ENCODE data around the gene ZNF232.

DNA sequence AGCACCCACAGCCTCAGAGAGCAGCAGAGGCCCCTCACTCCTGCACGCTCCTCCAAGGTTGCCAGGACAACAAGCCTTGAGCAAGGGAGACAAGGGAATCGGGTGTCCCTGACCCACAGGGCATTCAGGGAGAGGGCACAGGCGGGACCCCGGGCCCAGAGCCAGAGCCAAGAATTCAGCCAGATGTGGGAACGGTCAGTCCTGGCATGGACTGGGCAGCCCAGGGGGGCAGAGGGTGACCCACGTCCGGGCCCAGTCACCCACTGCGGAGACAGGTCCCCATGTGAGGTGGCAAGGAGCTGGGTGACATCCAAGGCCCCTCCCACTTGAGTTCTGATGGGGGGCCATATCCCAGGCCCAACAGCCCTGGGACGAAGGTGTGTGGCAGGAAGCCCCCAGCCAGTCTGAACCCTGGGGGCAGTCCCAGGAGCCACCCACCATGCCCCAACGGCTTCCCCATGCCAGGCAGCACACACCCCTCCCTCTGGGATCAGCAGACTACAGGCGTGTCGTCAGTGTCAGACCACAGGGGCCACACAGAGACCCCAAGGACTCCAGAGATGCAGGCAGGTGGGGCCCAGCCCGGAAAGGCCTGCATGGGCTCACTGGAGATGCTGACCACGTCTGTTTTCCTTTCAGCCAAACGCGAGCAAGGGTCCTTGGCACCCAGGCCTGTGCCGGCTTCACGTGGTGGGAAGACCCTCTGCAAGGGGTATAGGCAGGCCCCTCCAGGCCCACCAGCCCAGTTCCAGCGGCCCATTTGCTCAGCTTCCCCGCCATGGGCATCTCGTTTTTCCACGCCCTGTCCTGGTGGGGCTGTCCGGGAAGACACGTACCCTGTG is 27.2 kb upstream of the ZNF232 start:
- TF ChIP-seq, protein P1, sequence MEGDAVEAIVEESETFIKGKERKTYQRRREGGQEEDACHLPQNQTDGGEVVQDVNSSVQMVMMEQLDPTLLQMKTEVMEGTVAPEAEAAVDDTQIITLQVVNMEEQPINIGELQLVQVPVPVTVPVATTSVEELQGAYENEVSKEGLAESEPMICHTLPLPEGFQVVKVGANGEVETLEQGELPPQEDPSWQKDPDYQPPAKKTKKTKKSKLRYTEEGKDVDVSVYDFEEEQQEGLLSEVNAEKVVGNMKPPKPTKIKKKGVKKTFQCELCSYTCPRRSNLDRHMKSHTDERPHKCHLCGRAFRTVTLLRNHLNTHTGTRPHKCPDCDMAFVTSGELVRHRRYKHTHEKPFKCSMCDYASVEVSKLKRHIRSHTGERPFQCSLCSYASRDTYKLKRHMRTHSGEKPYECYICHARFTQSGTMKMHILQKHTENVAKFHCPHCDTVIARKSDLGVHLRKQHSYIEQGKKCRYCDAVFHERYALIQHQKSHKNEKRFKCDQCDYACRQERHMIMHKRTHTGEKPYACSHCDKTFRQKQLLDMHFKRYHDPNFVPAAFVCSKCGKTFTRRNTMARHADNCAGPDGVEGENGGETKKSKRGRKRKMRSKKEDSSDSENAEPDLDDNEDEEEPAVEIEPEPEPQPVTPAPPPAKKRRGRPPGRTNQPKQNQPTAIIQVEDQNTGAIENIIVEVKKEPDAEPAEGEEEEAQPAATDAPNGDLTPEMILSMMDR (CRISPR knock-in tag; IDR thresholded peaks at IDR 0.05), result no peak
- no peak for TF ChIP-seq PCBP1 (IDR thresholded peaks at IDR 0.05; ENCODE audit: borderline replicate concordance, low read depth, low read length)
- TF ChIP-seq, protein P2, sequence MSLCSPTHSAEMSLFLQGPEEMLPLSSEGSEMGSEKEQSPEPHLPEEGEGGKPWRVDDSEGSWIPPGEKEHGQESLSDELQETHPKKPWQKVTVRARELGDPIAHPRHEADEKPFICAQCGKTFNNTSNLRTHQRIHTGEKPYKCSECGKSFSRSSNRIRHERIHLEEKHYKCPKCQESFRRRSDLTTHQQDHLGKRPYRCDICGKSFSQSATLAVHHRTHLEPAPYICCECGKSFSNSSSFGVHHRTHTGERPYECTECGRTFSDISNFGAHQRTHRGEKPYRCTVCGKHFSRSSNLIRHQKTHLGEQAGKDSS (CRISPR knock-in tag; IDR thresholded peaks at IDR 0.05; ENCODE audit: borderline replicate concordance, low read depth), result no peak
- no peak for TF ChIP-seq FOXP1 (IDR thresholded peaks at IDR 0.05)
- no peak for TF ChIP-seq FOXP1 (CRISPR knock-in tag; IDR thresholded peaks at IDR 0.05)
- TF ChIP-seq EP300 (IDR thresholded peaks at IDR 0.05; ENCODE audit: low read depth in 2 of 2, low read length in 2 of 2), result no peak
- no peak for TF ChIP-seq EP300 (CRISPR knock-in tag; IDR thresholded peaks at IDR 0.05; ENCODE audit: borderline replicate concordance)
- TF ChIP-seq, protein P3, sequence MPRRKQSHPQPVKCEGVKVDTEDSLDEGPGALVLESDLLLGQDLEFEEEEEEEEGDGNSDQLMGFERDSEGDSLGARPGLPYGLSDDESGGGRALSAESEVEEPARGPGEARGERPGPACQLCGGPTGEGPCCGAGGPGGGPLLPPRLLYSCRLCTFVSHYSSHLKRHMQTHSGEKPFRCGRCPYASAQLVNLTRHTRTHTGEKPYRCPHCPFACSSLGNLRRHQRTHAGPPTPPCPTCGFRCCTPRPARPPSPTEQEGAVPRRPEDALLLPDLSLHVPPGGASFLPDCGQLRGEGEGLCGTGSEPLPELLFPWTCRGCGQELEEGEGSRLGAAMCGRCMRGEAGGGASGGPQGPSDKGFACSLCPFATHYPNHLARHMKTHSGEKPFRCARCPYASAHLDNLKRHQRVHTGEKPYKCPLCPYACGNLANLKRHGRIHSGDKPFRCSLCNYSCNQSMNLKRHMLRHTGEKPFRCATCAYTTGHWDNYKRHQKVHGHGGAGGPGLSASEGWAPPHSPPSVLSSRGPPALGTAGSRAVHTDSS (CRISPR knock-in tag; conservative IDR thresholded peaks at IDR 0.05), result no peak
- TF ChIP-seq RXRA (CRISPR knock-in tag; IDR thresholded peaks at IDR 0.05), result no peak
- no peak for TF ChIP-seq GTF3A (CRISPR knock-in tag; conservative IDR thresholded peaks at IDR 0.05)
- TF ChIP-seq BHLHE40 (IDR thresholded peaks at IDR 0.05; ENCODE audit: low read length), result no peak
